ENCODE measurements around the gene ZFAND6.
"Not testable (repeated sequence)": the region's sequence is repeated elsewhere in the genome, so short reads cannot be mapped to it uniquely, and the experiment has no call there.

The ZFAND6 gene

DNA sequence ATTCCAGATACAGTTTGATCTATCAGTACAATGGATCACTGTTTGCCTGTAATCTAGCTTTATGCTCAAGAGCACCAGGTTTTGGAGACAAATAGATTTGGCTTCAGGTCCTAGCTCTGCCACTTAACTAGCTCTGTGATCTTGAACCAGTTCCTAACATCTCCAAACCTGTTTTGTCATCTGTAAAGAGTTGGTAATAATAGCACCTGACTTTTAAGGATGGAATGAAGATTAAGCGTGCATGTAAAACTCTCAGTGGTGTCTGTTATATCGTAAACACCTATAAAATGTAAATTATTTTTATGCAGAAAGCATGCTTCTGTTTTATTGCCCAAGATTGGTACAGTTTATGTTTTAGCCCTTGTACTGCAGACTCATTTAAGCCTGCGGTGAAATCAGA, 36.5 kb downstream of the ZFAND6 start:
- Histone ChIP-seq H3K27ac (ENCODE audit: low read depth, low read length) (no peak overlapping the region), H2AFZ (ENCODE audit: low read length, unreplicated experiment) (no peak overlapping the region), H3K79me2 (ENCODE audit: control insufficient read depth, insufficient read depth, low read length, unreplicated experiment) (peaks cover 34% of the 10 kb centered on the region), H3K4me1 (ENCODE audit: control insufficient read depth, insufficient read depth, low read length, unreplicated experiment) (peaks cover 10% of the 10 kb centered on the region), H3K36me3 (ENCODE audit: insufficient read depth, low read length) (0 out of 2 replicates have a peak, but pooled peaks cover 2% of the 10 kb centered on the region), H3K27me3 (ENCODE audit: insufficient read depth, low read length) (no peaks in the 10 kb centered on the region), H3K4me3 (ENCODE audit: low read depth, low read length) (no peak overlapping the region)

DNA sequence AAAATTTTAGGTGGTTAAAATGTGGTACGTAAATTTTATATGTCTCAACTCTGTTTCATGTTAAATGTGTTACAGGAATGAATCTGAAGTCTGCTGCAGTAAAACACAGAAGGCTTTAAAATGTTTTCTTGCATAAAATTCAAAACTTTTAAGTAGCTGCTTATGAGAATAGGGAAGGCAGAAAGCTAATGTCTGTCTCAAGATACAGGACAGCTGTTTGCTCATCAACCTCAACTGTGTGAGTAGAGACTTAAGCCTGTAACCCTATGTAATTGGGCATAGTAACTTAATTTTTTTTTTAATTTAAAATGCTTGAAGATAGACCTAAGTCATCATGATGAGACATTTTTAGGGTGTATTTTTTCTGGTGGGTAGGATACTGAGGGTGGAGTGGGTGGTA, 38.9 kb downstream of the ZFAND6 start:
- H3K36me3 ChIP-seq (ENCODE audit: insufficient read depth, low read length): 0 out of 2 replicates have a peak, but pooled peaks cover 2% of the 10 kb centered on the region
- peaks cover 39% of the 10 kb centered on the region for H3K79me2 ChIP-seq (ENCODE audit: control insufficient read depth, insufficient read depth, low read length, unreplicated experiment)
- no peak overlapping the region for H3K27ac ChIP-seq (ENCODE audit: low read depth, low read length)
- H2AFZ ChIP-seq (ENCODE audit: low read length, unreplicated experiment): no peak overlapping the region
- peaks cover 10% of the 10 kb centered on the region for H3K4me1 ChIP-seq (ENCODE audit: control insufficient read depth, insufficient read depth, low read length, unreplicated experiment)
- H3K4me3 ChIP-seq (ENCODE audit: low read depth, low read length): no peak overlapping the region
- no peaks in the 10 kb centered on the region for H3K27me3 ChIP-seq (ENCODE audit: insufficient read depth, low read length)

DNA sequence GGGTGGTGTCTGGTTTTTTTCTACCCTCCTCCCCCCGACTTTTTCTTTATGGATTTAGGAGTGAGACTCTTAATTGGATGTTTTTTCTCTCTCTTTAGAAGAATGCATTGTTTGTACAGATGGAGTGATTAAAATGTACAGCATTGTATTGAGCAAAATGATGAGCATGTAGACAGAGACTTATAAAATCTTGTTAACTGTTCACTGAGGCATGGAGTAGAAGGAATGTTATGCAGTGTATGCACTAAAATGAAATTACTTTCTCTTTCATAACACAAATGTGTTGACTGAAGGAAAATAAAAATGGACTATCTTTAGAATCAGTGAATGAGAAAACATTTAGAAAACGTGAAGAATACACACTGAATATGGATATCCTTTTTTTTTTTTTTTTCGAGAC, 39.8 kb downstream of the ZFAND6 start:
- Histone ChIP-seq H3K4me1 (ENCODE audit: control insufficient read depth, insufficient read depth, low read length, unreplicated experiment) (peaks cover 3% of the 10 kb centered on the region), H3K4me3 (ENCODE audit: low read depth, low read length) (no peak overlapping the region), H3K79me2 (ENCODE audit: control insufficient read depth, insufficient read depth, low read length, unreplicated experiment) (peaks cover 42% of the 10 kb centered on the region)

DNA sequence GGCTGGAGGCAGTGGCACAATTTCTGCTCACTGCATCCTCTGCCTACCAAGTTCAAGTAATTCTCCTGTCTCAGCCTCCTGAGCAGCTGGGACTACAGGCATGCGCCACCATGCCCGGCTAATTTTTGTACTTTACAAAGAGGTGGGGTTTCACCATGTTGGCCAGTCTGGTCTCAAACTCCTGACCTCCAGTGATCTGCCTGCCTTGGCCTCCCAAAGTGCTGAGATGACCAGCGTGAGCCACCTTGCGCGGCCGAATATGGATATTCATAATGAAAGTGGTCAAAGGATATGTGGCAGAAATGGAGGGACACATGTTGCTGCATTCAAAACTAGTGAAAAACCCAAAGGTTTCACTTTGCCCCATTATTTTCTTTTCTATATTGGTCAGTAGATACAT, 40.2 kb downstream of the ZFAND6 start:
- peaks cover 40% of the 10 kb centered on the region for H3K79me2 ChIP-seq (ENCODE audit: control insufficient read depth, insufficient read depth, low read length, unreplicated experiment)
- H3K4me1 ChIP-seq (ENCODE audit: control insufficient read depth, insufficient read depth, low read length, unreplicated experiment); H3K4me3 ChIP-seq (ENCODE audit: low read depth, low read length); H3K27me3 ChIP-seq (ENCODE audit: insufficient read depth, low read length); H3K27ac ChIP-seq (ENCODE audit: low read depth, low read length); H3K36me3 ChIP-seq (ENCODE audit: insufficient read depth, low read length); H2AFZ ChIP-seq (ENCODE audit: low read length, unreplicated experiment): not testable (repeated sequence)

More for the DNA sequence above, 39.8 kb downstream of the ZFAND6 start:
- H3K36me3 ChIP-seq (ENCODE audit: insufficient read depth, low read length): 0 out of 2 replicates have a peak, but pooled peaks cover 2% of the 10 kb centered on the region
- no peak overlapping the region for H3K27ac ChIP-seq (ENCODE audit: low read depth, low read length)
- H3K27me3 ChIP-seq (ENCODE audit: insufficient read depth, low read length): no peaks in the 10 kb centered on the region
- H2AFZ ChIP-seq (ENCODE audit: low read length, unreplicated experiment): no peak overlapping the region

DNA sequence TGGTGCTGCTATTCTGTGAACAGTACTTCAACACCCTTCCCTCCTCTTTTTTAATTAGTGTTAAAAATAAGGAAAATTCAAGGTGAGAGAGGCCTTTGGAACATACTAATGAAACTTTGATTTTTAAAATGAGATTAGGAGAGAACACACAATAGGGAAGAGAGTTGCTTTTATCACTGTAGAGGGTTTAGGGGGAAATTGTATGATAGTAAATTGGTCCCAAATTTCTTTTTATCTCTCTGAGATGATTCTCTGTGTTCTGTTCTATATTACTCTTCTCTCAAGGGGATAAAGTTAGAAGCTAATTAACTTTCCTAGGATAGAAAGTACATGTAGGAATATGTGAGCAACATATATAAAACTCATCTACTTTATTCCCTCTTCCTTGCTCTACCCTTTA, 40.8 kb downstream of the ZFAND6 start:
- Histone ChIP-seq H3K4me1 (ENCODE audit: control insufficient read depth, insufficient read depth, low read length, unreplicated experiment) (peaks cover 12% of the 10 kb centered on the region), H3K27ac (ENCODE audit: low read depth, low read length) (no peak overlapping the region), H3K27me3 (ENCODE audit: insufficient read depth, low read length) (no peaks in the 10 kb centered on the region), H2AFZ (ENCODE audit: low read length, unreplicated experiment) (no peak overlapping the region), H3K4me3 (ENCODE audit: low read depth, low read length) (no peak overlapping the region), H3K79me2 (ENCODE audit: control insufficient read depth, insufficient read depth, low read length, unreplicated experiment) (peaks cover 34% of the 10 kb centered on the region), H3K36me3 (ENCODE audit: insufficient read depth, low read length) (0 out of 2 replicates have a peak, but pooled peaks cover 2% of the 10 kb centered on the region)

DNA sequence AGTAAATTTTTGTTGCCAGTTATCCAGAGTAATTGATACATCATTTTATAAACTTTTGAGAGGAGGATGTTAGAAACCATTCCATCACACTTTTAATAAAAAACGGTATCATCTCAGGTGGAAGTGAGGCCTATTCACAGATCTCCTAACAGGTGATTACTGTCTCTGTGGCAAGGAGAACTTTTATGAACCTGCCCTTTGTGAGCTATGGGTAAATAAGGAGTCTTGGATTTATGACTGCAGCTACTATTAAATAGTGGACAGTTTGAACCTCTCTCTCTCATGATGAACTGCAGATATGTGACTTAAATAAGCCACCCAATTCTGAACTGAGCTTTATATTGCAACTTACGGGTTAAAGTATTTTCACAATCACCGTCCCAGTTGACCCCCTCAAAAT, 45.7 kb downstream of the ZFAND6 start:
- H3K4me3 ChIP-seq (ENCODE audit: low read depth, low read length): peak overlapping the region; percentile 19; the same call in 1 of the 2 replicates
- H3K79me2 ChIP-seq (ENCODE audit: control insufficient read depth, insufficient read depth, low read length, unreplicated experiment): peaks cover 23% of the 10 kb centered on the region
- H3K36me3 ChIP-seq (ENCODE audit: insufficient read depth, low read length): 0 out of 2 replicates have a peak, but pooled peaks cover 2% of the 10 kb centered on the region

DNA sequence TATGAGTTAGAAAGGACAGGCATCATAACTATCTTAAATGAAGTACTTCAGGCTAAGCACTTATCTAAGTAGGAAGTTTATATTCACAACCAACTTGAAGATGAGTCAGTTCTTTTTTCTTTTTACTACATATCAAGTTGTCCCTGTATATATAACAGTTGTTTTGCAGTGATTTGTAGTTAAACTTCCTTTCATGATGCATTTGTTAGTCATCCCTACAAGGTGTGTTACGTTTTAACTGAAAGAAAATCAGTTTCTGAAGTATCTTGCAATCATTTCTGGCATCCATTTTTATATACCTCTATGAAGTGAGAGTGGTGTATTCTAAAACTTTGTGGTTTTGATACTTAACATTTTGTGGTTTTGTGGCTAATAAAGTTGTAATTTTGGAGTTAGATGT, 46.1 kb downstream of the ZFAND6 start:
- peak overlapping the region; percentile 46 for H3K4me3 ChIP-seq (ENCODE audit: low read depth, low read length)
- H3K4me1 ChIP-seq (ENCODE audit: control insufficient read depth, insufficient read depth, low read length, unreplicated experiment): peaks cover 22% of the 10 kb centered on the region
- no peak overlapping the region for H2AFZ ChIP-seq (ENCODE audit: low read length, unreplicated experiment)
- peaks cover 20% of the 10 kb centered on the region for H3K79me2 ChIP-seq (ENCODE audit: control insufficient read depth, insufficient read depth, low read length, unreplicated experiment)
- no peaks in the 10 kb centered on the region for H3K27me3 ChIP-seq (ENCODE audit: insufficient read depth, low read length)
- H3K27ac ChIP-seq (ENCODE audit: low read depth, low read length): peak overlapping the region; percentile 79
- H3K36me3 ChIP-seq (ENCODE audit: insufficient read depth, low read length): 0 out of 2 replicates have a peak, but pooled peaks cover 1% of the 10 kb centered on the region

More for the DNA sequence above, 45.7 kb downstream of the ZFAND6 start:
- H3K27me3 ChIP-seq (ENCODE audit: insufficient read depth, low read length): no peaks in the 10 kb centered on the region
- H3K27ac ChIP-seq (ENCODE audit: low read depth, low read length): peak overlapping the region; percentile 79
- no peak overlapping the region for H2AFZ ChIP-seq (ENCODE audit: low read length, unreplicated experiment)
- H3K4me1 ChIP-seq (ENCODE audit: control insufficient read depth, insufficient read depth, low read length, unreplicated experiment): peaks cover 22% of the 10 kb centered on the region

DNA sequence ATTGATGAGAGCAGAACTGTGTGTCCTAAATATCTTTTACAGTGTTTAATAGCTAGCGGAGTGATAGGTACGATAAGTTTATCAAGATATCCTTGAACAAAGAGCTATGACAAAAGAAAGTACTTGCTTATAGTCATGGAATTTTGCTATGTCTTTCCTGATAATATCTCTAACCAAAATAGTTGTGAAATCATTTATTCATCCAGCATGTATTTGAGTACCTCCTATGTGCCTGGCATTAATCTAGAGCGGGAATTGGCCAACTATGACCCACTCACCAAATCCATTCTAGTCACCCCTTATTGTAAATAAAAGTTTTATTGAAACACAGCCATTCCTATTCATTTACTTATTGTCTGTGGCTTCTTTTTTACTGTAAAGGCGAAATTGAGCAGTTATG, 46.6 kb downstream of the ZFAND6 start:
- H2AFZ ChIP-seq (ENCODE audit: low read length, unreplicated experiment): no peak overlapping the region
- H3K27ac ChIP-seq (ENCODE audit: low read depth, low read length): peak overlapping the region; percentile 79
- no peaks in the 10 kb centered on the region for H3K36me3 ChIP-seq (ENCODE audit: insufficient read depth, low read length)
- H3K27me3 ChIP-seq (ENCODE audit: insufficient read depth, low read length): no peaks in the 10 kb centered on the region
- H3K4me3 ChIP-seq (ENCODE audit: low read depth, low read length): peak overlapping the region; percentile 46
- H3K4me1 ChIP-seq (ENCODE audit: control insufficient read depth, insufficient read depth, low read length, unreplicated experiment): peaks cover 22% of the 10 kb centered on the region
- peaks cover 18% of the 10 kb centered on the region for H3K79me2 ChIP-seq (ENCODE audit: control insufficient read depth, insufficient read depth, low read length, unreplicated experiment)

DNA sequence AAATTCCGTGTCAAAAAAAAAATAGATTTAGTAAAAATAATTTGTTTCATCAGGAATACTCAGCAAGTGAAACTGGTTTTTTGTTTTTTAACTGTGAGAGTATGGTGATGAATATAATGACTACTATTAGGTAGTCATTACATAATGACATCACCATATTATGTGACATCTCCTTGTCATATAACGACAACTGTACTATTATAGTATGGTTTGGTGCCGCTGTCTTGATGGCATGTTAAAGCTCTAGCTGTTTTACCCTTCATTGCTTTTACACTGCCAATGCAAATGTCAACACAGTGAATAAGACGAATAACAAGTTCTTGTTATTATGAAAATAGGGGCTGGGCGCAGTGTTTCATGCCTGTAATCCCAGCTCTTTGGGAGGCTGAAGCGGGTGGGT, 47.7 kb downstream of the ZFAND6 start:
- no peak overlapping the region for H3K27ac ChIP-seq (ENCODE audit: low read depth, low read length)
- no peaks in the 10 kb centered on the region for H3K27me3 ChIP-seq (ENCODE audit: insufficient read depth, low read length)
- peaks cover 16% of the 10 kb centered on the region for H3K79me2 ChIP-seq (ENCODE audit: control insufficient read depth, insufficient read depth, low read length, unreplicated experiment)

DNA sequence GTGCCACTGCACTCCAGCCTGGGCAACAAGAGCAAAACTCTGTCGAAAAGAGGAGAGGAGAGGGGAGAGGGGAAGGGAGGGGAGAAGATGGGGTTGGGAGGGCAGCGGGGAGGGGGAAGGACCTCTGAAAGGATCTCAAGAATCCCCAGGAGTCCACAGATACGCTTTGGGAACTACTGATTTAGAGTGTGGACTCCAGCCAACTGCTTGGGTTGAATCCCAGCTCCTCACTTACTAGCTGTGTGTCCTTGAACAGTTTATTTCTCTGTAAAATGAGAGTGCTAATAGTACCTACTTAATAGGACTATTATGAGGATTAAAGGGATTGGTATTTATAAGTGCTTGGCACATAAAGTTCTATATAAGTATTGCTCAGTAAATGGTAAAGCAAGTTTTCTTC, 48.3 kb downstream of the ZFAND6 start:
- Histone ChIP-seq H3K79me2 (ENCODE audit: control insufficient read depth, insufficient read depth, low read length, unreplicated experiment) (peaks cover 18% of the 10 kb centered on the region), H3K27ac (ENCODE audit: low read depth, low read length) (no peak overlapping the region), H3K36me3 (ENCODE audit: insufficient read depth, low read length) (no peaks in the 10 kb centered on the region)

More for the DNA sequence above, 47.7 kb downstream of the ZFAND6 start:
- no peaks in the 10 kb centered on the region for H3K36me3 ChIP-seq (ENCODE audit: insufficient read depth, low read length)
- H3K4me1 ChIP-seq (ENCODE audit: control insufficient read depth, insufficient read depth, low read length, unreplicated experiment): peaks cover 28% of the 10 kb centered on the region
- H2AFZ ChIP-seq (ENCODE audit: low read length, unreplicated experiment): no peak overlapping the region
- no peak overlapping the region for H3K4me3 ChIP-seq (ENCODE audit: low read depth, low read length)

DNA sequence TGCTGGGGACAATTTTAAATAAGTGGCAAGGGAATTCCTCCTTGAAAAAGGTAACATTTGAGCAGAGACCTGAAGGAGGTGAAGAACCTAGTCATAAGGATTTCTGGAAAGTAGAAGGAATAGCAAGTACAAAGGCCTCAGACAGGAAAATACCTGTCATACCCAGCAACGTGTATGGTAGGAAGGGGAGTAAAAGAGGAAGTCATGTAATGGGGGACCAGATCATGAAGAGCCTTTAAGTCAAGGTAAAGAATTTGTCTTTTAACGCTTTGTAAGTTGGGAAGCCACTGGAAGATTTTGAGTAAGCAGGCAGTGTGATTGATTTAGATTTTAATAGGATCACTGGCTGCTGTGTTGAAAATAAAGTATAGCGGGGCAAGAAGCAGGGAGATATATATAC, 49.9 kb downstream of the ZFAND6 start:
- Histone ChIP-seq H2AFZ (ENCODE audit: low read length, unreplicated experiment) (no peak overlapping the region), H3K27me3 (ENCODE audit: insufficient read depth, low read length) (no peaks in the 10 kb centered on the region), H3K4me3 (ENCODE audit: low read depth, low read length) (no peak overlapping the region), H3K36me3 (ENCODE audit: insufficient read depth, low read length) (no peaks in the 10 kb centered on the region), H3K27ac (ENCODE audit: low read depth, low read length) (no peak overlapping the region), H3K79me2 (ENCODE audit: control insufficient read depth, insufficient read depth, low read length, unreplicated experiment) (peaks cover 17% of the 10 kb centered on the region), H3K4me1 (ENCODE audit: control insufficient read depth, insufficient read depth, low read length, unreplicated experiment) (peaks cover 28% of the 10 kb centered on the region)

More for the DNA sequence above, 48.3 kb downstream of the ZFAND6 start:
- Histone ChIP-seq H3K27me3 (ENCODE audit: insufficient read depth, low read length) (no peaks in the 10 kb centered on the region), H3K4me1 (ENCODE audit: control insufficient read depth, insufficient read depth, low read length, unreplicated experiment) (peaks cover 28% of the 10 kb centered on the region), H2AFZ (ENCODE audit: low read length, unreplicated experiment) (no peak overlapping the region), H3K4me3 (ENCODE audit: low read depth, low read length) (no peak overlapping the region)

Measured in ACC112 (cell line).